Activated CD4-positive, alpha-beta T cell treated with anti-CD3 and anti-CD28 coated beads, Interleukin-2, amount 50 U/mL, for 16 hours (primary cell): ENCODE data around the gene SP7.
"Not testable (repeated sequence)": the region's sequence is repeated elsewhere in the genome, so short reads cannot be mapped to it uniquely, and the experiment has no call there.

Experiments used
- DNase-seq: peaks from one replicate; pipeline ENCODE4 v3.0.0-alpha.2; 2020

The SP7 gene

GRCh38 chr12:53345486-53346188 is 9.5 kb upstream of the SP7 start:
- DNase-seq: no peak

GRCh38 chr12:53344824-53345485 is 8.8 kb upstream of the SP7 start:
- peak; percentile 68 for DNase-seq

- DNase-seq: no peak
These were observed 8.3 kb upstream of the SP7 start for GRCh38 chr12:53344487-53344823.

GRCh38 chr12:53343969-53344368 is 7.8 kb upstream of the SP7 start:
- DNase-seq: no peak

GRCh38 chr12:53343449-53343848 is 7.3 kb upstream of the SP7 start:
- no peak for DNase-seq

- DNase-seq: no peak
These were observed 4.2 kb upstream of the SP7 start for GRCh38 chr12:53340398-53340797.

GRCh38 chr12:53338916-53339315 is 2.8 kb upstream of the SP7 start:
- no peak for DNase-seq

- DNase-seq: no peak
These were observed 1.9 kb upstream of the SP7 start for GRCh38 chr12:53338017-53338416.

- no peak for DNase-seq
These were observed 1.3 kb downstream of the SP7 start for GRCh38 chr12:53334822-53335221.

GRCh38 chr12:53333845-53334244 is 2.3 kb downstream of the SP7 start:
- no peak for DNase-seq

- DNase-seq: no peak
These were observed 2.9 kb downstream of the SP7 start for GRCh38 chr12:53333289-53333688.

GRCh38 chr12:53332744-53333143 is 3.4 kb downstream of the SP7 start:
- DNase-seq: no peak

- not testable (repeated sequence) for DNase-seq
These were observed 3.8 kb downstream of the SP7 start for GRCh38 chr12:53332339-53332738.

GRCh38 chr12:53330671-53331070 is 5.5 kb downstream of the SP7 start:
- DNase-seq: no peak

- no peak for DNase-seq
These were observed 8.1 kb downstream of the SP7 start for GRCh38 chr12:53328043-53328435.

- no peak for DNase-seq
These were observed 8.6 kb downstream of the SP7 start for GRCh38 chr12:53327435-53328042.

GRCh38 chr12:53326460-53327185 is 9.5 kb downstream of the SP7 start:
- DNase-seq: no peak

- no peak for DNase-seq
These were observed 10.6 kb downstream of the SP7 start for GRCh38 chr12:53325511-53326061.

GRCh38 chr12:53324779-53325510 is 11.2 kb downstream of the SP7 start:
- peak; percentile 92 for DNase-seq

GRCh38 chr12:53324113-53324778 is 11.9 kb downstream of the SP7 start:
- peak; percentile 67 for DNase-seq

- DNase-seq: no peak
These were observed 15.6 kb downstream of the SP7 start for GRCh38 chr12:53320352-53321195.
